ENCODE measurements around the gene KDM5B. TPM values are rescaled to one million over a fixed set of nuclear protein-coding genes. Genes with fewer than 3 reads are reported as not detected.
"Not testable (repeated sequence)": the region's sequence is repeated elsewhere in the genome, so short reads cannot be mapped to it uniquely, and the experiment has no call there.

The KDM5B gene
- total and polyA plus RNA-seq, 2 experiments from 2014 or later = 141 to 165 TPM

GRCh38 chr1:202733251-202733650 is 75.0 kb downstream of the KDM5B start:
- H3K27me3 ChIP-seq = no peaks in the 10 kb centered on the region
- H3K27ac ChIP-seq = no peak overlapping the region
- TF ChIP-seq, protein P1, sequence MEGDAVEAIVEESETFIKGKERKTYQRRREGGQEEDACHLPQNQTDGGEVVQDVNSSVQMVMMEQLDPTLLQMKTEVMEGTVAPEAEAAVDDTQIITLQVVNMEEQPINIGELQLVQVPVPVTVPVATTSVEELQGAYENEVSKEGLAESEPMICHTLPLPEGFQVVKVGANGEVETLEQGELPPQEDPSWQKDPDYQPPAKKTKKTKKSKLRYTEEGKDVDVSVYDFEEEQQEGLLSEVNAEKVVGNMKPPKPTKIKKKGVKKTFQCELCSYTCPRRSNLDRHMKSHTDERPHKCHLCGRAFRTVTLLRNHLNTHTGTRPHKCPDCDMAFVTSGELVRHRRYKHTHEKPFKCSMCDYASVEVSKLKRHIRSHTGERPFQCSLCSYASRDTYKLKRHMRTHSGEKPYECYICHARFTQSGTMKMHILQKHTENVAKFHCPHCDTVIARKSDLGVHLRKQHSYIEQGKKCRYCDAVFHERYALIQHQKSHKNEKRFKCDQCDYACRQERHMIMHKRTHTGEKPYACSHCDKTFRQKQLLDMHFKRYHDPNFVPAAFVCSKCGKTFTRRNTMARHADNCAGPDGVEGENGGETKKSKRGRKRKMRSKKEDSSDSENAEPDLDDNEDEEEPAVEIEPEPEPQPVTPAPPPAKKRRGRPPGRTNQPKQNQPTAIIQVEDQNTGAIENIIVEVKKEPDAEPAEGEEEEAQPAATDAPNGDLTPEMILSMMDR (IDR thresholded peaks at IDR 0.05; ENCODE audit: low read depth, low read length) = no peak
- peaks cover 93% of the 10 kb centered on the region for H3K36me3 ChIP-seq
- H3K4me3 ChIP-seq = no peak overlapping the region
- no peaks in the 10 kb centered on the region for H3K9me3 ChIP-seq (ENCODE audit: low read depth)
- H3K4me1 ChIP-seq (ENCODE audit: low read depth) = no peaks in the 10 kb centered on the region
- DNase-seq (ENCODE audit: low read depth in 1 of 2, low spot score in 1 of 2) = no peak

- Histone ChIP-seq H3K4me3 (no peak overlapping the region), H3K27ac (no peak overlapping the region), H3K27me3 (no peaks in the 10 kb centered on the region), H3K36me3 (peaks cover 84% of the 10 kb centered on the region), H3K4me1 (ENCODE audit: low read depth) (no peaks in the 10 kb centered on the region), H3K9me3 (ENCODE audit: low read depth) (no peaks in the 10 kb centered on the region)
- no peak for DNase-seq (ENCODE audit: low read depth in 1 of 2, low spot score in 1 of 2)
- TF ChIP-seq, protein P1 (IDR thresholded peaks at IDR 0.05; ENCODE audit: low read depth, low read length) = no peak
Observed at GRCh38 chr1:202728951-202729350, 79.3 kb downstream of the KDM5B start.

DNA sequence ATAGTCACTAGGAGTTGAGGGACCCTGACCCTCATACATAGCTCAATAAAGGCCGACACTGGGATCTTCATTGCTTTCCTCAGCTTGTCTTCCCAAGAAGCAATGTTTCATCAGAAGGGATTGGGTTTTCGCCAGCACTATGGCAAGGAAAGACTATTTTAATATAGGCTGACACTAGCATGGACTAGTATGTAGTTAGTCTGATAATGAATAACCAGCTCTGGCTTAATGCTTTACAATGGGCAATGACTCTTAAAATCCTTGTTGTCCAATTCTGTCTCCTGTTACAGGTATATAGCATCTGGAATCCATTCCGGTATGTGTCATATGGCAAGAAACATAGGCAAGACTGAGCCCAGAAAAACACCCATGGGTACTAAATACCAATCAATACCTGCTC is 82.7 kb downstream of the KDM5B start:
- Histone ChIP-seq H3K27me3 (no peaks in the 10 kb centered on the region), H3K27ac (peak overlapping the region; percentile 31), H3K9me3 (ENCODE audit: low read depth) (no peaks in the 10 kb centered on the region), H3K4me1 (ENCODE audit: low read depth) (no peaks in the 10 kb centered on the region), H3K4me3 (no peak overlapping the region), H3K36me3 (peaks cover 49% of the 10 kb centered on the region)
- DNase-seq (ENCODE audit: low read depth in 1 of 2, low spot score in 1 of 2) = no peak
- TF ChIP-seq, protein P1 (IDR thresholded peaks at IDR 0.05; ENCODE audit: low read depth, low read length) = no peak

GRCh38 chr1:202723708-202724107 is 84.5 kb downstream of the KDM5B start:
- Histone ChIP-seq H3K9me3 (ENCODE audit: low read depth) (no peaks in the 10 kb centered on the region), H3K27ac (no peak overlapping the region), H3K4me3 (no peak overlapping the region), H3K36me3 (peaks cover 31% of the 10 kb centered on the region), H3K4me1 (ENCODE audit: low read depth) (no peaks in the 10 kb centered on the region), H3K27me3 (no peaks in the 10 kb centered on the region)
- TF ChIP-seq, protein P1 (IDR thresholded peaks at IDR 0.05; ENCODE audit: low read depth, low read length) = no peak
- DNase-seq (ENCODE audit: low read depth in 1 of 2, low spot score in 1 of 2) = no peak

- not testable (repeated sequence) for H3K4me3 ChIP-seq; DNase-seq (ENCODE audit: low read depth in 1 of 2, low spot score in 1 of 2); H3K27me3 ChIP-seq; H3K4me1 ChIP-seq (ENCODE audit: low read depth); H3K9me3 ChIP-seq (ENCODE audit: low read depth)
- Histone ChIP-seq H3K36me3 (peaks cover 25% of the 10 kb centered on the region), H3K27ac (peak overlapping the region; percentile 24)
Observed at GRCh38 chr1:202723046-202723445, 85.2 kb downstream of the KDM5B start.

DNA sequence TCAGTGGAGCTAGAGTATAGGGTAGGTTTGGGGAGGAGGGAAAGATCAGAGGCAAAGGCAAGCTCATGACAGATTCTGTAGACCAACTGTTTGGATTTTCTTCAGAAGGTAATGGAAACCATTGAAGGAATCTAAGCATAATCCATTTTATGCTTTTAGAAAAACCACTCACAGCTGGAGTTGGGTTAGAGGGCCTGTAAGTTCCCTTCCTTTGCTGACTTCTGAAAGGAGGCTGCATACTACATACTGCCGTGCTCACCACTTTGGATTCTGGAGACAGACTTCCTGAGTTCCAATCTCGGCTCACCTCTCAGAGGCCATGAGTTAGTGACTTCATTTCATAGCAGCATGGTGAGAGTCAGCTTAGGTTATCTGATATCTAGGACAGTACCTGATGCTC is 91.6 kb downstream of the KDM5B start:
- DNase-seq (ENCODE audit: low read depth in 1 of 2, low spot score in 1 of 2) = no peak

GRCh38 chr1:202714202-202714601 is 94.0 kb downstream of the KDM5B start:
- H3K27ac ChIP-seq; H3K36me3 ChIP-seq; H3K4me1 ChIP-seq (ENCODE audit: low read depth); H3K9me3 ChIP-seq (ENCODE audit: low read depth); DNase-seq (ENCODE audit: low read depth in 1 of 2, low spot score in 1 of 2); H3K4me3 ChIP-seq: not testable (repeated sequence)
- H3K27me3 ChIP-seq = peaks cover 43% of the 10 kb centered on the region

More for the DNA sequence above, 91.6 kb downstream of the KDM5B start:
- Histone ChIP-seq H3K4me3 (no peak overlapping the region), H3K36me3 (no peaks in the 10 kb centered on the region), H3K27me3 (peaks cover 18% of the 10 kb centered on the region), H3K9me3 (ENCODE audit: low read depth) (no peaks in the 10 kb centered on the region), H3K27ac (no peak overlapping the region), H3K4me1 (ENCODE audit: low read depth) (no peaks in the 10 kb centered on the region)
- TF ChIP-seq, protein P1 (IDR thresholded peaks at IDR 0.05; ENCODE audit: low read depth, low read length) = no peak
